Femur (tissue), 1 donor: ENCODE data around the gene KCNH1.

Experiments
- DNase-seq: peaks from one replicate; pipeline ENCODE4 v3.0.0-alpha.2; 2017

KCNH1 gene

DNA sequence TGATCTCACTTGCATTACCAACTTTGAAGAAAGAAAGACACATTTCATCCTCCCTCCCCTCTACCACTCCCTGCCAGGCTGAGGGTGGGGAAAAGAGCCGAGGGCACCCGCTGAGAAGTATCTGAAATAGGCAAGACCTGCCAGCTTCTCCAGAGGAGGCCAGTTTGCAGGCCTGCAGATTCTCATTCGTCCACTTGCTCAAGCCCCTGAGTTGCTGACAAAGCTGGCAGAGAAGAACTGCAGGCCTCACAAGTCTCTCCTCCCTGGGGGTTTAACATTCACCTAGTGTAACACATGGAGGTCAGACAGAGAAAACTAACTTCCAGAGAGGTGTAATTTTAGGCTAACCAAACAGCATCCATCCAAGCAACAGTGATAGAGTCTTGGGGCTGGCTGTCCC is 428.9 kb downstream of the KCNH1 start:
- no peak for DNase-seq

DNA sequence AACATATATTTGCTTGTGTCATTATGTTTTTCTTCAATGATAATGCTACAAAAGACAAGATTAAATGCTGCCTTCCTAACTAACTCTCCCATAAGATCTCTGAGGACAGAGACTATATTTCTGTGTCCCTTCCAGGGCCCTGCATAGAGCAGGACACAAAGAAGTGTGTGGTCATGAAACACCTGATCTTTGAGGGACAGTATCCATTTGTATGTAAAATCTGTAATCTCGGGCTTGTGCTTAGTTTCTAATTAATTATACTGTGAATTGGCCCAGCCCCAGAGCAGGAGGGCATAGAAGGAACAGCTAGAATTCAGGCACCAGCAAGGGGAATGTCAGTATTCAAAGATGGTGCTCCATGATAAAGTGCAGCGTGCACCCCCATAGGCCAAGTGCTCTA is 430.4 kb downstream of the KCNH1 start:
- no peak for DNase-seq

DNA sequence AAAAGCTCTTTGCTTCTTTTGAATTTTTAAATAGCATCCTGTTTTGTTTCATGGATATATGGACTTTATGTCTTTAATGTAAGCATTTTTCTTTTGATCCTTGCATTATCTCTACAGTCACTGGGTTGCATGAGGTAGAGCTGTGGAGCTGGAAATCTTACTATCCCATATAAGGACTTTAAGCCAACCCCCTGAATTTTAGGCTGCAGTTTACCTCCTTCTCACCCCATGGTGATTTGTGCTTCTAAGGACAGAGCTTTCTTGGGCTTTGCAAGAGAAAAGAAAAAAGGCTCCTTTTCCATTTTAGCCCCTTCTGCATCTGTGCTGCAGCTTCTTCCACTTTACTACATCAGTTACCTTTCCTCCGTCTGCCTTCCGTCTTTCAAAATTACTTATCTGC is 431.4 kb downstream of the KCNH1 start:
- DNase-seq, result no peak

DNA sequence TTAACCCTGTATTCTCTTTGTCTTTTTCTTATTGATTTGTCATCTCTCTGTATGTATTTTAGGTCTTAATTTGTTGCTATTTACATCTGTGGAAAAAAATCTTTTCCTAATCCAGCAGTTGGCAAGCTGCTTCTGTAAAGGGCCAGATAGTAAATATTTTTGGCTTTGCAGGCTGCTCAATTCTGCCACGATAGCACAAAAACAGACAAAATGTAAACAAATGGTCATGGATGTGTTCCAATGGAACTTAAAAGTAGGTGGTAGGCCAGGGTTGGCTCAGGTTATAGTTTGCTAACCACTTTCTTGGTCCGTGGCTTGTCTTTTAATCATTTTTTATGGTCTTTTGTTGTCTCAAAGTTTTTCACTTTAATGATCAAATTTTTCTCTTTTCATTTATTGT is 433.4 kb downstream of the KCNH1 start:
- no peak for DNase-seq

- no peak for DNase-seq
Measured at GRCh38 chr1:210700083-210700482, 433.9 kb downstream of the KCNH1 start.

- no peak for DNase-seq
Measured at GRCh38 chr1:210698661-210699060, 435.3 kb downstream of the KCNH1 start.

DNA sequence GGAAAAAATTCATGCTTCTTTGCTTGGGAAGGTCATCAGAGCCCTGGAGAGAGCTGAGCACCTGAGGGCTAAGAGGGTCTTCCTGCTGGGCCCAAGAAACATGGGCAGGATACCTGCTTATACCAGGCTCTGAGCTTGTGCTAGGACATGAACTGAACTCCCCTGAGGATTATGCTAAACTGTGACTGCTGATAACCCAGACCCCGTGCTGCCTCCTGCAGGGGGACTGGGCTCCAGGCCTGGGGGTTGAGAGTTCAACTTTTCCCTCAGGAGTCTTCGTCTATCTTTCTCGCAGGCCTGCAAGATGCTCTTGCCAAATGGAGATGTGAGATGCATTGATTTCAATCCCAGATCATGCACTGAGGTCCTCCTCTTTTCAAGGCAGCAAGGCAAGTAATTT is 436.8 kb downstream of the KCNH1 start:
- DNase-seq, result no peak

DNA sequence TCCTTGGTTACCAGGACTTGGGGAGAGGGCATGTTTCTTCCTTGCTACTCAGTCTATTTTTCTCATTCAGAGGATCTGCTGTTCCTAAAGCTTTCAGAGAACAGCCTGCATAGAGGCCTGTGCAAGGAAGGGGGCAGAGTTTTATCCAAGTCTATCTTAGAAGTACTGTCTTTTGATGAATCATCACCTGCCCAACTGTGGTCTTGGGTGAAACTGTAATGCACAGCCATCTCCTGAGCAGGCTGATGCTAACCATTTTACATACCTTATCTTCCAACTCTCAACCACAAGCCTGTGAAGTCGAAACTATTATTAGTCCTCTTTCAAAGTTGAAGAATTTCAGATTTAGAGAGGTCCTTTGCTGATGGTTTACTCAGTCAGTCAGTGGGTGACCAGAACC is 437.2 kb downstream of the KCNH1 start:
- DNase-seq, result no peak

DNA sequence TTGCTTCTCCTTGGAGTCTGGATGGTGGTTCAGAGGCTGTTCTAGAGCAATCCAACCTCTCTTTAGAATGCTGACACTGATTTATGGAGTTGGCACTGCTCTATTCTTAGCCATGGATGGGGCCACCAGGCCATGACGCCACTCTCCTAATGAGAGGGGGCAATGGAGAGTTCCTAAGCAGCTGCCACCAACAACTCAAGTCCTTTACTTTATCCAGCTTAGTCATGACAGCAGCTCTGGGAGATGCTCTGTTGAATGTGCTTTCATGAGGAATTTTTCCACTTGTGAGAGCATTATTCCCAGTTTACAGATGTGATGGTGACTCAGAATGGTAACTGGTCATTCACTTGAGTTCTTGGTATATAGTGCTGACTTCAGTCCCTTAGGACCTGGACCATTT is 438.9 kb downstream of the KCNH1 start:
- DNase-seq, result no peak

DNA sequence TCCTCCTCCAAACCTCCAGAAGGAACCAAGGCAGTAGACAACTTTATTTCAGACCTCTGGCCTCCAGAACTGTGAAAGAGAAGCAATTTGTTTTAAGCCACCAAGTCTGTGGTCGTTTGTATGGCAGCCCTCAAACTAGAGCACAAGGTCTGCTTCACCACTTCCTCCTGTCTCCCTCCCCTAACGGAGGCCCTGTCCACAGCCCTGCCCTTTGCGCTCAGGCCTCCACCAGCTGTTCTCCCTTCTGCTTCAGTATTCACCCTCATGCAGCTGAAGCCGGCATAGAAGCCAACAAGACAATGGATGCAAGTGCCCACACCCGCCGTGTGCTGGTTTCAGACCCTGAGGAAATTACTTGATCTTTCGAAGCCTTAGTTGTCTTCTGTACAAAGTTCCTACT is 441.2 kb downstream of the KCNH1 start:
- DNase-seq, result peak; percentile 34

DNA sequence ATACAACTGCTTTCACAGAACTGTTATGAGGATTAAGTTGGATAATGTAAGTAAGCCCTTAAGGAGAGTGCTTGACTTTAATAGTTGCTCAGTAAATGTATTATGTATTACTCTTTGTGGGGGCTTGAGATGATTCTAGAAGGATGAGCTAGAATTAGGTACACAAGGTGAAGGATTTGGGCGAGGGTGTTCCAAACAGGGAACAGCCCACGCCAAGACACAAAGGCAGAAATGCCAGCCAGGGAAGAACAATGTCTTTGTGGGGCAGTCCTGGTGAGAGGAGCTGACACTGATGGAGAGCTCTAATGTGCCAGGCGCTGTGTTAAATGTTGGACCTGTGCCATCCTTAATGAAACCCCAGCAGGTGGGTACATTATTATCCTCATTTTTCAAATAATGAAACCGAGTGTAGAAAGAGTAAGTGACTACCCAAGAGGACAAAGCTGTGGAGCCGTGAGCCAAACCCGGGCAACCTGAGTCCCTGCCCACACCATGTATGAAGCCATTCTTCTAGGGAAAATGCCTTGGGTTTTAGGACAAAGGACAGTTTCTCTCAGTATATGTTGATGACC is 442.8 kb downstream of the KCNH1 start:
- DNase-seq, result no peak

DNA sequence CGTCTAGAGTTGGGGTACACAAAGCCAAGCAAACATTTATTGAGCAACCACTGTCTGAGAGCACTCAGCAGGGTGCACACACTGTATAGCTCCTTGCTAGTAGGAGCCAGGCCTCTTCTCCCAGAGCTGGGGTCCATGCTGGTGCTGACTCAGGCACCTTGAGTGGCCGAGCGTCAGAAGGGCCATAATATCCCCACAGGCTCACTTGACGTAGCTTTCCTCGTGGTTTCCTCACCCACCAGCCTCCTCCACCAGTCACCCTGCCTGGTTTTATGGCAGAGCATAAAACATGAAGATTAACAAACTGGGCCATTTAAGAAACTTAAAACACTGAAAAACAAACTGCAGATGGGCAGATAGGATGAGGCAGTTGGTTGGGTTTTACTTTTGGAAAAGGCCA is 443.7 kb downstream of the KCNH1 start:
- DNase-seq, result no peak

DNA sequence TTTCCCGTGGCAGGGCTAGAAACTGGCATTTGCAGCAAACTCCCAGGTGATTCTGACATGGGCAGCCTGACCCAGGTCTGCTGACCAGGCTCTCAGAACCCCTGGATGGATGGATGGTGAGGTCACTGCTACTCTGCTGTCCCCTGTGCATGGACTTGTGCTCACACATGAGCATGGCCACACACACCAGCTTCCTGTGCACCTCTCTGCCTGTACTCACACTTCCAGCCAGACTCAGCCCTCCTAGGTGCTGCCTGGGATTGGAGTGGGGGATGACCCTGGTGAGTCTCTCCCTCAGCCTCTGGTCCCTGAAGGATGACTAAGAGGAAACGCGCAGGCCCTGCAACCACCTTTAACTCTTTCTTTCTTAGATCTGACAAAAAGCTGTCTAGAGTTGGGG is 444.1 kb downstream of the KCNH1 start:
- DNase-seq, result no peak

DNA sequence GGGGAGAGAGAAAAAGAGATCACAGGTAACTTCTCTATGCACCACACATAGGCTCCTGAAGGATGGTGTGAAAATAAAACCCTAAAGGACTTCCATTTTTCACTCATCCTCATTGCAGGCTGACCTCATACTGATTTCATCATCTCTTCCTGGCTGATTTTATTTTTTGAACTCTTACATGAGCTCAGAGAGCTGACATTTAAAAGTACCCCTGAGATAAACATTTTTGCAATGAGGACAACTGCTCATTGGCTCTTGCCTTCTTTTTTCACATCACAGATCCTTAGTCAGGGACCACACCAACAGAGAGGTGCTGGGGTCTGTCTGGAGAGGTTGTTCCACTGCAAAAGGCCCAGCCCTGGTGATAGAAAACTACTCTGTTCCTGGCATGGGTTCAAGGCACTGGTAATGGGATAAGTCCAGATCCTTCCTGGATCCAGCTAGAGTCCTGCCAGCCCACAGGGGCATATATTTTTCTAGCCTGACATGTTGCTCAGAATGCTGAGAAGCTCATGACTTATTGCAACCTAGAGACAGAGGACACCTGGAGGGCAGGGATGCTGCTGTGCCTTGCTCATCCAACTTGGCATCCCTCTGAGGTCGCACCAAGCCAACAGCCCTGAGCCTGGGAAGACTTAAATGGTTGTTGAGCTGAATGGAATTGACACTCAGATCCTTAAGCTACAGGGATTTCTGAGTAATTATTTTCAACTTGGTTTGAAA is 445.3 kb downstream of the KCNH1 start:
- DNase-seq, result no peak

DNA sequence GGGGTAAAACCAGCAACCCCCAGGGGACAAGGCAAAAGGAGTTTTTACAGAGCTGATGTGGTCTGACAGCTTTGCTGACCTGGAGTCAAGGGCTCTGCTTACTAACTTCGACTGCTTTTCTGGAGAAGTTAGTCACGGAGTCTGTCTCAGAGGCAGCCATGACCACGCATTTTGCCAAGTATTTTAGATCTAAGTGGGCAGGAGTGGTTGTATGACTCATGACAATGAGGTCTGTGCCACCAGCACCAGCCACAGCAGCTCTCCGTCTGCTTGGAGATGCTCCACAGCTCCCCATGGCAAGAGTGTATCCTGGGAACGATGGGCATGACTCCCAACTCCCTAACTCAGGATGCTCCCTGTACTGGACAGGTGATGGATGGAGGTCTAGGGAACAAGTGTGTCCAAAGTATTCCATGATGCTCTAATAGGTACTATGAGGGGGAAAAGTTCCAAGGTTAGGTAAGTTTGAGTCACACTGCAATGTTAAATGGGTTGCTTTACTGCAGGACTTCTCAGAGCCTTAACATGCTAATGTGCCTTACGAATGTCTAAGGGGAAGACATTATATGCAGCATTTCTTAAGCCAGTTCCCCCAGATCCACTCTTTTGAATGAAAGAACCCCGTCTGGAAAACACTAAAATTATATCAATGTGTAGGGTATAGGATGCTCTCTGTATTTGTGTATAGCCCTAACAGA is 446.2 kb downstream of the KCNH1 start:
- DNase-seq, result no peak

- DNase-seq, result no peak
Measured at GRCh38 chr1:210686841-210687240, 447.1 kb downstream of the KCNH1 start.

DNA sequence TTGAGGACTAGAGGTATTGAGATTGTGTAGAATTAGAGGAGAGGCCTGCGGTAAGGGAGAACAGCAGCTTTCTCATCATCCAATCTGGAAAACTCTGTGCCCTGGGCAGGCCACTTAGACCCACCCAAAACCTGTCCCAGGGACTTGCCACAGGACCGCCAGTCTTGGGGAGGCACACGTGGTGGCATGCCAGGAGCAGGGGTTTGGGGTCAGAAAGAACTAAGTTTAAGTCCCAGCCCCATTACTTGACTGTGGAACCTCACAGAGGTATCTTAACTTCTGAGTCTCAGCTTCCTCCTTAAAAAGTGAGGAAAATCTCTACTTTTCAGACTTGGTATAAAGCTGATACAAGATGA is 448.7 kb downstream of the KCNH1 start:
- no peak for DNase-seq

DNA sequence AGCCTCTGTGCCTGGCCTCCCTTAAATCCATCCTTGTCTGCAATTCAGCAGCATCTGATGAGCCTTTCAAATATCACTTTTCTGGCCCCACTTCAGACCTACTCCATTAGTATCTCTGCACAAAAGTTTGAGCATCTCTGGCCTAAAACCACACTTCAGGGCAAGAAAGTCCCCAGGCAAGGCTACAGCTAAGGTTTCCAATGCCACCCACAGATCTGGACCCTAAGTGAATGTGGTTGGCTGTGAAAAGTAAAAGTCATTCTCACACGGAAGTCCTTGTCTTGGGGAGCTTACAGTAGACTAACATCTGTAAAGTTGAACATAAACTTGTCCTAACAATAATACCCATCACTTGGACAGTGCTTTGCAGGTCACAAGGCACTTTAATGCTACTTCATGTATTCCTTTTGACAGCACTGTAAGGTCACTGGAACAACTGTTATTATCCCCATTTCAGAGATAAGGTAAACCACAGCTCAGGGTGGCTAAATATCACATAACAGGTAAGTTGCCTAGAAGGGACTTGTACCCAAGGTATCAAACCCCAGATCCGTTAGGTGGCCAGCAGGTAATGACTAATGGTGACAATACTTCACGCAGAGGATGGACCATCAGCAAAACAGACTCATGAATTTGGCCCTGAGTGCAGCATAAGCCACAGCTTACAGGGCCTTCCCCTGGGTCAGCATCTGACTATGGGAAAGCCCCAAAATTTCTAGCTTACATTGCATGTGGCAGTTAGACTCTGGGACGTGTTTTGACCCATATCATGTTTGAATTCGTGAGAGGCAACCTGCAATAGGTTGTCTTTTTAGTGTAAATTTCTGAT is 449.3 kb downstream of the KCNH1 start:
- no peak for DNase-seq

GRCh38 chr1:210683403-210684047 is 450.4 kb downstream of the KCNH1 start:
- DNase-seq, result no peak

DNA sequence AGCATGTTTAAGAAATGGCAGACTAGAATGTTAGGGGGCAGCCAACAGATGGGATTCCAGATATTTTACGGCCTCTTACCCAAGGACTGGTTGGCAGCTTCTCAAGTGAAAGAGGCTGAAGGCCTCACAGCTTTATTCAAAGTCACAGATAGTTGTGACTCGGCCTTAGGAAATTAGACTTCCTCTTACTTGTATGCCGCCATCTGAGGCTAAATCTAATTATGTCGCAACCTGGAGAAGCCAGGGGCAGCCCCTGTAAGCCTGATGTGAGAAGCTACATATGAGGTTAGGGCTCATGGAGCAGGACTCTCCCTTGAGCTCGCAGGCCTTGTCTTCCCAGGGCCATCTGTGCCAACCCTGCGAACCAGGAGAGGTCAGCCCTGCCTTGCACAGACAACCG is 452.8 kb downstream of the KCNH1 start:
- DNase-seq, result no peak

- no peak for DNase-seq
Measured at GRCh38 chr1:210678306-210678705, 455.6 kb downstream of the KCNH1 start.

DNA sequence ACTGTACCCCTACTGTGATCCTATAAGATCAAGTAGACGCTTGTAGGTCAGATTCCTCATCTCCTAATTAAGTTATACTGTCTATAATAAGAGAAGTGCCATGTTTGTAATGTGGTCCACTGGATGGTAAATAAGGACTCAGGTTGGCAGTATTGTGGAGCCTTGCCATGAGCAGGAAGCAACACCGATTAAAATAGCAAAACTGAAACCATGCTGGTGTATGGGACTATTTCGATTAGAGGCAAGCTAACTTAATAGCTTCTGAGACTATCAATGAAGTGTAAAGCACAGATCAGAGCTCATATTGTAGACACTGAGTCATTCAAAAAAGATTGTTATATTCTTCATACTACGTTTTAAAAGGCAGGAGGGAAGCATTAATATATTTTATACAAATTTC is 456.4 kb downstream of the KCNH1 start:
- no peak for DNase-seq

DNA sequence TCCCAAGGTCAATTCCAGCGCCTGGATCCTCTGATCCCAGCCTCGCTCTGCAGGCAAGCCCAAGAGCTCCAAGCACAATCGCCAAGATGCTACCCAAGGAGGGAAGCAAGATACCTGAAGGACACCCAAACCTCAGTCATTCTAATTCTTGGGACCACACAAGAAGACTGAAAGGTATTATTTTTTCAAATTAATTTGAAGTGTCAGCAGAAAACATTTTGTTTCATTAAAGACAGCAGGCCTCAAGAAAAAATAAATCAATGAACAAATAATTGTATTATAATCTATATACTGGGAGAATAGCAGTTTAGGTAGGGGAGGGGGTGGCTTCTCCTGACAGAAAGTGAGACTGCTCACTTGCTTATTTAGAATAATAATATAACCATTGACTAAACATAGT is 457.4 kb downstream of the KCNH1 start:
- no peak for DNase-seq
